Memory B cell (primary cell): Measurements from ENCODE around the gene DIP2C.
"Not testable (repeated sequence)": the region's sequence is repeated elsewhere in the genome, so short reads cannot be mapped to it uniquely, and the experiment has no call there.

Source experiments
- ATAC-seq: fragments of 150-1000 bp; cut with Tn5 transposase; 2 replicates; pipeline ENCODE4 v1.10.0; 2021; ENCODE audit warnings: low read depth, mild to moderate bottlenecking, moderate library complexity
- DNase-seq, 2 donors: peaks; one replicate each; pipeline ENCODE4 v3.0.0; 2022; ENCODE audit warnings: low spot score in 2 of 2
- H3K27ac Mint-ChIP-seq: one replicate; pipeline ENCODE4 v1.8.0; 2022; ENCODE audit warnings: mild to moderate bottlenecking, moderate library complexity, mixed read lengths
- H3K27me3 Mint-ChIP-seq: one replicate; pipeline ENCODE4 v1.8.0; 2022; ENCODE audit warnings: mixed read lengths
- H3K36me3 Mint-ChIP-seq: one replicate; pipeline ENCODE4 v1.8.0; 2022; ENCODE audit warnings: mild to moderate bottlenecking, mixed read lengths
- H3K4me1 Mint-ChIP-seq: one replicate; pipeline ENCODE4 v1.8.0; 2022; ENCODE audit warnings: mixed read lengths
- H3K4me3 Mint-ChIP-seq: one replicate; pipeline ENCODE4 v1.8.0; 2022; ENCODE audit warnings: mild to moderate bottlenecking, moderate library complexity, mixed read lengths
- H3K9me3 Mint-ChIP-seq: one replicate; pipeline ENCODE4 v1.8.0; 2022; ENCODE audit warnings: mixed read lengths

The DIP2C gene

DNA sequence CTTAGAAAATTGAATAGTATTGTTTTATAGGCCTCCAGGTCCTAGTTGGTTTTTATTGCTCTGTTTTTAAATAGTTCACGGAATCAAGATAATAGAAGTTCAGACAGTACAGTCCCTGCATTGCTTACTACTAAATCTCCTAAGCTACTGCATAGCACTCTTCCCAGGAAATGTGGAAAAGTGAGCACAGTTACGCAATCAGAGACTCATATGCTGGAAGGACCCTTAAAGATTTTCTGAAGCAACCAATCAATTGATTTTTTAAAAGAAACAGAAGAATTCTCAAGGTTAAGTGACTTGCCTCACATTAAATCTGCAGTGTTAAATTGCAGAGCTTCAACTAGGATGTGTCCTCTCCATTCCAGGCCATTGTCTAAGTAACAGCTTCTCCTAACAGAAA is 23.1 kb upstream of the DIP2C start:
- H3K27ac Mint-ChIP-seq: no peak overlapping the region
- H3K27me3 Mint-ChIP-seq: peaks cover 12% of the 10 kb centered on the region
- H3K9me3 Mint-ChIP-seq: peaks cover 7% of the 10 kb centered on the region
- no peak overlapping the region for H3K4me3 Mint-ChIP-seq
- ATAC-seq (no peak), DNase-seq (no peak)
- peaks cover 2% of the 10 kb centered on the region for H3K36me3 Mint-ChIP-seq
- no peaks in the 10 kb centered on the region for H3K4me1 Mint-ChIP-seq

DNA sequence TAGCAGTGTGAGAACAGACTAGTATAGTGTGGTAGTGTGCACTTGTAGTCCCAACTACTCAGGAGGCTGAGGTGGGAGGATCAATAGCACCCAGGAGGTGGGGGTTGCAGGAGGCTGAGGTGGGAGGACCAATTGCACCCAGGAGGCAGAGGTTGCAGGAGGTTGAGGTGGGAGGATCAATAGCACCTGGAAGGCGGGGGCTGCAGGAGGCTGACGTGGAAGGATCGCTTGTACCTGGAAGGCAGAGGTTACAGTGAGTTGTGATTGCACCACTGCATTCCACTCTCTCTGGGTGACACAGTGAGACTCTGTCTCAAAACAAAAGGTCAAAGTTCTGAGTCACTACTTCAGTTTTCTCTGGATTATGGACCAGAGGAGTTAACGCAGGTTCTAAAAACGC is 22.6 kb upstream of the DIP2C start:
- Mint-ChIP-seq H3K27me3 (peaks cover 13% of the 10 kb centered on the region), H3K36me3 (peaks cover 2% of the 10 kb centered on the region), H3K9me3 (peaks cover 7% of the 10 kb centered on the region), H3K27ac (no peak overlapping the region), H3K4me3 (no peak overlapping the region), H3K4me1 (no peaks in the 10 kb centered on the region)
- ATAC-seq (no peak), DNase-seq (no peak)

DNA sequence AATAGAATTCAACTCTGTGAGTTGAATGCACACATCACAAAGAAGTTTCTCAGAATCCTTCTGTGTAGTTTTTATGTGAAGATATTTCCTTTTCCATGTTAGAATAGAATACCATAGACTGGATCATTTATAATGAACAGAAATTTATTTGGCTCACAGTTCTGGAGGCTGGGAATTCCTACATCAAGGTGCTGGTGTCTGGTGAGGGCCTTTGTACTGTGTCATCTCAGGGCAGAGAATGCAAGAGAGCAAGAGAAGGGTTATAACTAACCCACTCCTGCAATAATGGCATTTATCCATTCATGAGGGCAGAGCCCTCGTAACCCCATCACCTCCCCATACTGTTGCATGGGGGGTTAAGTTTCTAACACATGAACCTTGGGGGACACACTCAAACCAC is 18.4 kb upstream of the DIP2C start:
- H3K27ac Mint-ChIP-seq: no peak overlapping the region
- peaks cover 3% of the 10 kb centered on the region for H3K36me3 Mint-ChIP-seq

DNA sequence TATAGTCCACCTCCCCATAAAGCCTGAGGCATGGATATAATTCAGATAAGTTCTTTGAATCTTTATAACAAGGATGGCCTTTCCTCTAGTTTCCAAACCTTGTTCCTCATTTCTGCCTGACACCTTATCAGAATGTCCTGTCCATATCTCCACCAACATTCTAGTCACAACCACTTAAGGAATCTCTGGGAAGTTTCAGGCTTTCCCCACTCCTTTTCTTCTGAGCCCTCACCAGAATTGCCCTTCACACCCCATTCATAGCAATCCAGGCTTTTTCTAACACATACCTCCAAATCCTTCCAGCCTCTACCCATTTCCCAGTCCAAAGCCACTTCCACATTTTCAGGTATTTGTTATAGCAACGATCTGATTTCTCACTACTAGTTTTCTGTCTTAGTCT is 18.0 kb upstream of the DIP2C start:
- Mint-ChIP-seq H3K27me3 (peaks cover 13% of the 10 kb centered on the region), H3K27ac (no peak overlapping the region), H3K9me3 (peaks cover 4% of the 10 kb centered on the region), H3K4me3 (no peak overlapping the region), H3K36me3 (peaks cover 3% of the 10 kb centered on the region), H3K4me1 (no peaks in the 10 kb centered on the region)
- DNase-seq: no peak
- ATAC-seq: no peak

More for the DNA sequence above, 18.4 kb upstream of the DIP2C start:
- Mint-ChIP-seq H3K4me3 (no peak overlapping the region), H3K9me3 (peaks cover 2% of the 10 kb centered on the region), H3K4me1 (no peaks in the 10 kb centered on the region), H3K27me3 (peaks cover 11% of the 10 kb centered on the region)
- no peak for DNase-seq
- no peak for ATAC-seq

DNA sequence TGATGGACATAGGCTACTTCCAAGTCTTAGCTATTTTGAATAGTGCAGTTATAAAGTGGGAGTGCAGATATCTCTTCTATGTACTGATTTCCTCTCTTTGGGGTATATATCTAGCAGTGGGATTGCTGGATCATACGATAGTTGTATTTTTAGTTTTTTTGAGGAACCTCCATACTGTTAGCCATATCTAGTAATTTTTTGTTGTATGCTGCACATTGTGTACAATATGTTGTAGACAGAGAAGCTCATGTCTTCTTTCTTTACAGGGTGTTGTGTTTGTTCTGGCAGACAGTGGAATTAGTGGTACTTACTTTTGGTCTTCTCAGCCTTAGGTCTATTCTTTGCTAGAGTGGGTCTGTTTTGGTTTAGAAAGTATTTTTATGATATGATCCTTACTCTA is 13.7 kb upstream of the DIP2C start:
- ATAC-seq (no peak), DNase-seq (no peak)
- peaks cover 6% of the 10 kb centered on the region for H3K9me3 Mint-ChIP-seq
- peaks cover 3% of the 10 kb centered on the region for H3K36me3 Mint-ChIP-seq
- no peak overlapping the region for H3K4me3 Mint-ChIP-seq
- H3K27ac Mint-ChIP-seq: no peak overlapping the region
- H3K27me3 Mint-ChIP-seq: peaks cover 14% of the 10 kb centered on the region
- no peaks in the 10 kb centered on the region for H3K4me1 Mint-ChIP-seq

DNA sequence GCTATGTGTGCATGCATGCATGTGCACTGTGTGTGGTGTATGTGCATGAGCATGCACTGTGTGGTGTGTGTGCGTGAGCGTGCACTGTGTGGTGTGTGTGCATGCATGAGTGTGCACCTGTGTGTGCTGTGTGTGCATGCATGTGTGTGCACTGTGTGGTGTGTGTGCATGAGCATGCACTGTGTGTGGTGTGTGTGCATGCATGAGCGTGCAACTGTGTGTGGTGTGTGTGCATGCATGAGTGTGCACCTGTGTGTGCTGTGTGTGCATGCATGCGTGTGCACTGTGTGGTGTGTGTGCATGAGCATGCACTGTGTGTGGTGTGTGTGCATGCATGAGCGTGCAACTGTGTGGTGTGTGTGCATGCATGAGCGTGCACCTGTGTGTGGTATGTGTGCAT is 10.7 kb upstream of the DIP2C start:
- H3K36me3 Mint-ChIP-seq, DNase-seq, H3K9me3 Mint-ChIP-seq, H3K4me3 Mint-ChIP-seq, H3K4me1 Mint-ChIP-seq, ATAC-seq, H3K27ac Mint-ChIP-seq: not testable (repeated sequence)
- peaks cover 18% of the 10 kb centered on the region for H3K27me3 Mint-ChIP-seq

DNA sequence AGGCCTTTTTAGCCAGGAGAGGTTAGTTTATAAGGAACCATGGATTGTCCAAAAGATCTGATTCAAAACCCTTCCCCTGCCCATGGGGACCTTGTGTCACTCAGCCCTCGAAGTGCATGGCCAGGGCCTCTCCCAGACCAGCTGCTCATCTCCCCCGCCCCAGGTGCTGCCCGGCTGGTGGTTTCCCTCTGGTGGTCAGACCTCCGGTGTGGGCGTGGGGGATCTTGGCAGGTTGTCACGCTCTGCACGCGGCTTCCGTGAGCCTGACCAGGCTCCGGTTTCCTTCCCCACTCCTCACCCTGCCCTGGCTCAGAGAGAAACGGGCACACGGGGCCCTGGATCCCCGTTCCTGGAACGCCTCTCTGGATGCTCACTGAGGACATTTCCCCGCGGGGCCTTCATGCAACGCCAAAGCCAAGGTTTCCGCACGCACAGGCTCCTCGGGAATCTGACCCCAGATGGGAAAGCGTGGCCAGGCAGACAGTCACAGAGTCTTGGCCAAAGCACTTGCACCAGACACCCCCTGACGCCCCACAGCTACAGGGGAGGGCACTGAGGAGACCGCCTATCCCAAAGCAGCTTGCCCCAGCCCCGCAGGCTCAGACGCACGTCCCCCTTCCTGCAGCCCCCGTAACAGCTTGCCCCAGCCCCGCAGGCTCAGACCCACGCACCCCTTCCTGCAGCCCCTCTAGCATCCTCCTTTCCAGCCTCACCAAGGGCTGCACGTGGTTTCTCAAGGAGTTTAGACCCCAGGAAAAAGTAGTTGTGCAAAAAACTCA is 7.8 kb upstream of the DIP2C start:
- DNase-seq (no peak), ATAC-seq (no peak)
- Mint-ChIP-seq H3K4me3 (no peak overlapping the region), H3K27me3 (peaks cover 18% of the 10 kb centered on the region), H3K27ac (no peak overlapping the region), H3K36me3 (no peaks in the 10 kb centered on the region), H3K4me1 (peaks cover 4% of the 10 kb centered on the region), H3K9me3 (peaks cover 1% of the 10 kb centered on the region)

DNA sequence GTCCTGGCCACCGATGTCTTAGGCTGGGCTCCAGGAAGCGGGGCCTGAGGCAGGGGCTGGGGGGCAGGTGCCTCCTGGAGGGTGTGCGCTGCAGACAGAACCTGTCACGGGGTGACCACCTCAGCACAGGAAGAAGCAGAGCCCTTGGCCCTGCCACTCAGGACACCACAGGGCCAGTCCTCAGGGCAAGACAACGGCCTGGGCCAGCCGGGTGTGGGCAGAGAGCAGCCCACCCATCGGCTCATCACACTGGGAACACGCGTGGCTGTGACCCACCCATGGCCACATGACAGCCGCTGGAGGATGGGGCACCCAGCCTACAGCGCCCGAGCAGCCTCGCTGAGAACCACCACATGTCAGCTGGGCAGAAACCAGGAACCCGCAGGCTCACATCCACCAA is 5.9 kb upstream of the DIP2C start:
- no peaks in the 10 kb centered on the region for H3K36me3 Mint-ChIP-seq
- H3K9me3 Mint-ChIP-seq: no peaks in the 10 kb centered on the region
- H3K4me3 Mint-ChIP-seq: no peak overlapping the region
- DNase-seq: no peak
- H3K4me1 Mint-ChIP-seq: peaks cover 4% of the 10 kb centered on the region
- no peak for ATAC-seq
- H3K27ac Mint-ChIP-seq: no peak overlapping the region
- H3K27me3 Mint-ChIP-seq: peaks cover 26% of the 10 kb centered on the region

DNA sequence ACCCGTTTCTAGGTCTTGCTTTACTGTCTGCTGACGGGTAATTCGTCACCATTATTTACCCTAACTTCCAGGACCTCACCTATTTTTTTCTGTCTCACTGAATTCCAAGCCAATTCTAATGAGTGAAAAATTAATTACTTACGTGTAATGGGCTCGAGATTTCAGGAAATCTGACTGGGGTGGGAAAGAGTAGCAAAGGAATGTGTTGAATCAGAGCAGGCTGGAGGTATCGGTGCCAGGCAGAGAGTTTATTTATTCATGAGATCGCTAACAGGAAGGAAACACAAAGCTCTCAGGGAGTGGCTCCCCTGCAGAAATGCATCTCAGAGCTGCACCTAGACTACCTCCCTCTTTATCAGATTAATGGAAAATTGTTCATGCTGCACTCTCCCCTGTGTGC is 4.0 kb upstream of the DIP2C start:
- DNase-seq (no peak), ATAC-seq (no peak)
- no peak overlapping the region for H3K4me3 Mint-ChIP-seq
- H3K27me3 Mint-ChIP-seq: peaks cover 25% of the 10 kb centered on the region
- H3K4me1 Mint-ChIP-seq: peaks cover 4% of the 10 kb centered on the region
- no peaks in the 10 kb centered on the region for H3K9me3 Mint-ChIP-seq
- no peak overlapping the region for H3K27ac Mint-ChIP-seq
- H3K36me3 Mint-ChIP-seq: no peaks in the 10 kb centered on the region

DNA sequence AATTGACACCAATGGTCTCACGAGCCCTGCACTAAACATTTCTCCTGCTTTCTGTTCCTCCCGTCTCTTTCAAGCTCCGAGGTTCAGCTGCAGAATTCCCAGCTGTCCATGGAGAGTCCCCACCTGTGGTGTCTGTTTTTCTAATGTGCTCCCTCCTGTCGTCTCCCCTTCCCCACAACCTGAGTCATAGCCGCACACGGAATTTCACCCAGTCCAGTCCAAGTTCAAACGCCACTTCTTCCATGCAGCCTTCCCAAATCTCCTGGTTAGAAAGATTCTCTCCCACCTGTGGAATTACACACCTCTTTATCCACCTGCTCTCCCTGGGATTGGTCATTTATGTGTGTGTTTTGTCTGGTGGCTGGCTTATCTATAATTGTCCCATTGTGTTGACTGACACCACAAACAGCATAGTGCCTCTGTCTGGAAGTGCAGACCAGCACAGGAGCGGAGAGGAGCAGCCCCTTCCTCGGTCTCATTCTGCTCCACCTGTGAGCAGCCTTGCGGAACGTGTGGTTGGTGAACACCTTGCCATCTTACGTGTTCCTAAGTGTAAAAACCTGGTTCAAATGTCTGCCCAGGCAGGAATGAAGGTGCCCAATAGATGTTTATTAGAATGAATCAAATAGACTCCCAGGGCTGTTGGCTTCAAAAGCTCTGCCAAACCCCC is 3.3 kb upstream of the DIP2C start:
- DNase-seq (no peak), ATAC-seq (no peak)
- no peaks in the 10 kb centered on the region for H3K9me3 Mint-ChIP-seq
- H3K36me3 Mint-ChIP-seq: no peaks in the 10 kb centered on the region
- H3K4me1 Mint-ChIP-seq: peaks cover 4% of the 10 kb centered on the region
- H3K27ac Mint-ChIP-seq: no peak overlapping the region
- no peak overlapping the region for H3K4me3 Mint-ChIP-seq
- H3K27me3 Mint-ChIP-seq: peaks cover 28% of the 10 kb centered on the region

DNA sequence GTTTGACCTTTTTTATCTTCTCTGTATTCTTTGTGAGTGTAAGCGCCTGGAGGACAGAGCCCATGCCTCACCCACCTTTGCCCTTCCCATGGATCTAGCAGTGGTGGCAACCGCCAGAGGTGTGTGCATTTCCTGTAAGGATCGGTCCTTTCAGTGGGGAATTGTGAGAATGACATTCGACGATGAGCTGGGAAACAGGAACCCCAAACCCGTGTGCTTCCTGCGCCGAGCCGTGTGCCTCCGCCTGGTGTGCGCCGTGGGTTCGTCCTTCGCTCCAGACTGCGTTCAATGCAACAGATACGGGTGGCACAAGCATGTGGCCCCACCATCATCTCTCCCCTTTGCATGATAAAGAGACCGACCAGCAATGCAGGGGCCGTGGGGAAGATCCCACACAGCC is 1.7 kb upstream of the DIP2C start:
- Mint-ChIP-seq H3K27ac (no peak overlapping the region), H3K36me3 (peaks cover 2% of the 10 kb centered on the region), H3K4me1 (peaks cover 4% of the 10 kb centered on the region), H3K27me3 (peaks cover 28% of the 10 kb centered on the region), H3K4me3 (peak overlapping the region; percentile 46), H3K9me3 (no peaks in the 10 kb centered on the region)
- DNase-seq (no peak), ATAC-seq (no peak)

DNA sequence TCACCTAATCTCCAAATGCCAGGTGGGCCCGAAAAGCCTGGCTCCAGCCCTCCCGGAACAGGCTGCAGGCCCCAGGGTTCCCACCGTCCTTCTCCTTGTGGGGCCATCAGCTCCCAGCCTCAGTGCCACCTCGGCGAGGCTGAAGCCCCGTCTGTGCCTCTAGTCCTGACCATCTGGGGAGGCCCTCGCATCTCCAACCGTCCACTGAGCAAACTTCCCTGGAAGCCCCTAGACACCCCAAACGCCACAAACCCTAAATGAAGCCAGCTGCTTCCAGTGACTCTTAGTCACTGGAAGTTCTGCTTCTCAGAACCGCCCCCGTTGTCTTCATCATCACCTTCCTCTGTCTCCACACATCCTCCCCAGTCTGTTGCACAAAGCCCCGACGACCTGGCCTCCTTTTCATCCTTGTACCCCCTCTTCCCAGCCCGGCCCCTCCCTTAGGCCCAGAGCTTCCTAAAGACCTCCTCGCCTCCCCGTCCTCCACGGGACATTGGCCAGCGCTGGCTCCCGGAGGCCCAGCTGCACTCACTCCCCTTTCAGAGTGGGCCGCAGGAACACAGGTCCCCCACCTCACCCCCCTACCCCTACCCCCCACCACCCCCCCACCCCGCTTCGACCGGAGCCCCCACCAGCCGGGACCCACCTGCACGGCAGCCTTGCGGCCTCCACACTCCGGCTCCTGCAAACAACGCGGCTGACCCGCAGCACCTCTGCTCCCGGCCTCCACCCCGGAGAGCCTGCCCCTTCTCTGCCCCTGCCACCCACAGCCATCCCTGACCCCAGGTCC is 1.1 kb upstream of the DIP2C start:
- no peak for ATAC-seq
- Mint-ChIP-seq H3K9me3 (no peaks in the 10 kb centered on the region), H3K27me3 (peaks cover 26% of the 10 kb centered on the region), H3K4me1 (peaks cover 4% of the 10 kb centered on the region), H3K27ac (no peak overlapping the region), H3K36me3 (peaks cover 2% of the 10 kb centered on the region), H3K4me3 (peak overlapping the region; percentile 51)
- DNase-seq: no peak

DNA sequence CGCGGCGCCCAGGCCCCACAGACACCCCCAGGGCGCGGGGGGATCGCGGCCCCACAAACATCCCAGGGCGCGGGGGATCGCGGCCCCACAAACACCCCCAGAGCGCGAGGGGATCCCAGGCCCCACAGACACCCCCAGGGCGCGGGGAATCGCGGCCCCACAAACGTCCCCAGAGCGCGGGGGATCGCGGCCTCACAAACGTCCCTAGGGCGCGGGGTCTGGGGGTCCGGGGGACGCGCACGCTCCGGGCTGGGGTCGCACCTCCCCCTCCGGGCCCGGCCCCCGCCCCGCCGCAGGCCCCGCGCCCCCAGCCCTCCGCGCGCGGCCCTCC is 382 bp downstream of the DIP2C start:
- Mint-ChIP-seq H3K27ac (no peak overlapping the region), H3K4me1 (peaks cover 4% of the 10 kb centered on the region), H3K36me3 (peaks cover 2% of the 10 kb centered on the region), H3K9me3 (no peaks in the 10 kb centered on the region), H3K27me3 (peaks cover 26% of the 10 kb centered on the region), H3K4me3 (no peak overlapping the region)
- ATAC-seq: no peak
- DNase-seq: no peak

DNA sequence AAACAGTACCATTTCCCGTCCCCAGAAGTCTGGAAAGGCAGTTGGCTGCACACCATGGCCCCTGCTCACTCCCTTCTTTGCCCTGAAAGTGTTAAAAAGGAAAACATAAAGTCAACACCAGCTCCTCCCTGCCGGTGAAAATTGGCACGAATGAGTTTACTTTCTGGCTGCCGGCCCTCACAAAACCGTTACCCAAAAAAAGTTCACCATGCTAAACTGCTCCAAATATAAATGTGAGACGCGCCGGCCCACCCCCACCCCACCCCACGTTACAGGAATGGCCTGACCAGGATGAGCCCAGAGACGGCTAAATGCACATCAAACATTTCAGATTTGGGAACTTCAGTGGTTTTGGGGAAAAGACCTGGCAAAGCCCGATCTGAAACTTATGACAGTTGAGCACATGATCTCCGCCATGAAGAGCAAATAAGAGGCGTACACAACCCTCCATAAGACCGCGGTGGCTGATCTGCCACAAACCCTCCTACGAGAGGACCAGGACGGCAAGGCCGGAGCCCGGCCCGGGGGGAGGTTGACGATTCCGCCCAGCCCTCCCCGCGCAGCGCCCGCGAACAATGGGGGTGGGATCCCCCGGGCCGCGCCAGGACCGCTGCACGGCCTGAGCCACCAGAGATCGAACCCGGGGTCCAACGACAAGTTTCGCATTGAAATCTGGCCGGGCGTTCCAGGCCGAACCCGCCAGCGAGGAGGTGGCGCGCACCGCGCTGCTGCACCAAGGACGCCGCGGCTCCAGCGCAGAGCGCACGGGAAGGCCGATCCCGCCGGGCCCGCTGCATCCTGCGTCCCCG is 952 bp downstream of the DIP2C start:
- H3K27ac Mint-ChIP-seq: no peak overlapping the region
- no peak overlapping the region for H3K4me3 Mint-ChIP-seq
- DNase-seq: no peak
- peaks cover 26% of the 10 kb centered on the region for H3K27me3 Mint-ChIP-seq
- H3K9me3 Mint-ChIP-seq: no peaks in the 10 kb centered on the region
- peaks cover 4% of the 10 kb centered on the region for H3K4me1 Mint-ChIP-seq
- no peak for ATAC-seq
- H3K36me3 Mint-ChIP-seq: peaks cover 2% of the 10 kb centered on the region
